Gastrocnemius medialis (tissue), 4 donors: ENCODE data around the gene GGT1.

Experiments
- POLR2A ChIP-seq, 2 donors: fragments of 450-650 bp; IDR thresholded peaks; one replicate each; pipeline ENCODE4 v1.6.1; 2017; ENCODE audit warnings: antibody characterized with exemption in 2 of 2, mild to moderate bottlenecking in 2 of 2, moderate library complexity in 2 of 2
- TF ChIP-seq, protein P1 (sequence below), 5 experiments: fragments of 450-650 bp in 3 of 5; fragments of 200-600 bp in 2 of 5; sonication (generic) in 2 of 5; IDR thresholded peaks in 4 of 5; conservative IDR thresholded peaks in 1 of 5; 1 replicate in 4 of 5; 2 replicates in 1 of 5; pipeline ENCODE4 v1.5.1; 2016 to 2019; ENCODE audit warnings: antibody characterized with exemption in 5 of 5, mild to moderate bottlenecking in 3 of 5, moderate library complexity in 3 of 5

DNA sequence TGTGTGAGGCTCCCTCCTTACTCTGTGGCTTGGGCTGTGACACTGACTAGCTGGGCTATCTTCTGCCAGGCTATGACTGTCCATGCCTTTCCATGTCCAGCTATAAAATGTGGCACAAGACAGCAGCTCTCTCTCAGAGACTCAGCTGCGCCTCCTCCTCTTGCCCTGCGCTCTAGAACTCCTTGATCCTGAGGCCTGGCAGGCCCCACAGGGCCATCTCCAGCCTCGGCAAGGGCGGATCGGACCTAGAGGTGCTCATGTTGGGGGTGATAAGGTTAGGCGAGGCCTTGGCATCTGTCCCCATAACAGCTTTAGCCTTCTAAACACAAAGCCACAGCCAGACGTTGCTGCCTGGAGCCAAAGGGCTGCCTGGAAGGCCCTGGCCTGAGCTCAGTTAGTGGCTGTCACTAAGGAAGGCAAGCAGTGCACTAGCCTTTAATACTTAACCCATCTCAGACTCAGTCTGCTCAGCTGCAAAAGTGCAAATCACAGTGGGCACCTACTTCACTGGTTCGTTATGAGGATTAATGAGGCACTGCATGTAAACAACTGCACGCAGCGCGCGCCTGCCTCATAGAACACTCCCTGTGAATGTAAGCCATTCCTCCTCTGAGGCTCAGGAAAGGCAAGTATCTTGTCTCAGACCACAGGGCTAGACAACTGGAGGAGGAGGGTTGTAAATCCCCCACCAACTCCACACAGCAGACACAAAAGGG lies 49.2 kb upstream of the GGT1 start:
- TF ChIP-seq, protein P1, sequence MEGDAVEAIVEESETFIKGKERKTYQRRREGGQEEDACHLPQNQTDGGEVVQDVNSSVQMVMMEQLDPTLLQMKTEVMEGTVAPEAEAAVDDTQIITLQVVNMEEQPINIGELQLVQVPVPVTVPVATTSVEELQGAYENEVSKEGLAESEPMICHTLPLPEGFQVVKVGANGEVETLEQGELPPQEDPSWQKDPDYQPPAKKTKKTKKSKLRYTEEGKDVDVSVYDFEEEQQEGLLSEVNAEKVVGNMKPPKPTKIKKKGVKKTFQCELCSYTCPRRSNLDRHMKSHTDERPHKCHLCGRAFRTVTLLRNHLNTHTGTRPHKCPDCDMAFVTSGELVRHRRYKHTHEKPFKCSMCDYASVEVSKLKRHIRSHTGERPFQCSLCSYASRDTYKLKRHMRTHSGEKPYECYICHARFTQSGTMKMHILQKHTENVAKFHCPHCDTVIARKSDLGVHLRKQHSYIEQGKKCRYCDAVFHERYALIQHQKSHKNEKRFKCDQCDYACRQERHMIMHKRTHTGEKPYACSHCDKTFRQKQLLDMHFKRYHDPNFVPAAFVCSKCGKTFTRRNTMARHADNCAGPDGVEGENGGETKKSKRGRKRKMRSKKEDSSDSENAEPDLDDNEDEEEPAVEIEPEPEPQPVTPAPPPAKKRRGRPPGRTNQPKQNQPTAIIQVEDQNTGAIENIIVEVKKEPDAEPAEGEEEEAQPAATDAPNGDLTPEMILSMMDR (IDR thresholded peaks at IDR 0.05 in 4 of 5, conservative IDR thresholded peaks at IDR 0.05 in 1 of 5) = no peak
- TF ChIP-seq POLR2A (IDR thresholded peaks at IDR 0.05) = peak; percentile 23 to 45
